ENCODE measurements around the gene HELZ2. TPM values are rescaled to one million over a fixed set of nuclear protein-coding genes. Genes with fewer than 3 reads are reported as not detected.
"Not testable (repeated sequence)": the region's sequence is repeated elsewhere in the genome, so short reads cannot be mapped to it uniquely, and the experiment has no call there.

HELZ2 gene
- total RNA-seq, 1 experiment from 2014 or later, result 17.1 TPM

GRCh38 chr20:63580796-63581461 lies 6.9 kb upstream of the HELZ2 start:
- DNase-seq (ENCODE audit: low spot score), result peak; percentile 53

DNA sequence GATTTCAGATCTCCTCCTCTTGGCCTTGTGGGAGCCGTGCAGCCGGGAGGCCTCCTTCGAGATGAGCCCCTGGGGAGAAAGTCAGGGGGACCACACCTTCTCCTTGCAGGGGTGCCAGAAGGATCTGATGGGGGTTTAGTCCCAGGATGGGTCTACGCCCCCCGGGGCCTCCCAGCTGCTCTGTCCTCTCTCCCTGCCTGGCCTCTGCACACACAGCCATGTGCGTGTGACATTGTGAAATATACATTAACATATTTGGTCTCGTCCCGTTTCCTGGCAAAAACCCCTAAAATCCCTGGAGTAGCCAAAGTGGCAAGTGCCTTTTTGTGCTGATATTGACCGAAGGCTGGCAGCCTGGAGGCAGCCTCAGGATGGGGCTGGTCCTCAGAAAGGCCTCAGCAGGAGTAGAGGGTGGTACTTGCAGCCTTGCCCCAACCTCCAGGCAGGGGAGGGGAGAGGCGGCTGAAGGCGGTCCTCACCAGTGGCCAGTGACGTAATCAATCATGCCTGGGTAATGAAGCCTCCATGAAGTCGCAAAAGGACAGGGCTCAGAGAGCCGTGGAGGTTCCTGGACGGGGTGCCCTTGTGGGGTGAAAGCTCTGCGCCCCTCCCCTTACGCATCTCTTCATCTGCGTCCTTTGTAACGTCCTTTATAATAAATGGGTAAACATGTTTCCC lies 5.1 kb upstream of the HELZ2 start:
- no peak for DNase-seq (ENCODE audit: low spot score)

DNA sequence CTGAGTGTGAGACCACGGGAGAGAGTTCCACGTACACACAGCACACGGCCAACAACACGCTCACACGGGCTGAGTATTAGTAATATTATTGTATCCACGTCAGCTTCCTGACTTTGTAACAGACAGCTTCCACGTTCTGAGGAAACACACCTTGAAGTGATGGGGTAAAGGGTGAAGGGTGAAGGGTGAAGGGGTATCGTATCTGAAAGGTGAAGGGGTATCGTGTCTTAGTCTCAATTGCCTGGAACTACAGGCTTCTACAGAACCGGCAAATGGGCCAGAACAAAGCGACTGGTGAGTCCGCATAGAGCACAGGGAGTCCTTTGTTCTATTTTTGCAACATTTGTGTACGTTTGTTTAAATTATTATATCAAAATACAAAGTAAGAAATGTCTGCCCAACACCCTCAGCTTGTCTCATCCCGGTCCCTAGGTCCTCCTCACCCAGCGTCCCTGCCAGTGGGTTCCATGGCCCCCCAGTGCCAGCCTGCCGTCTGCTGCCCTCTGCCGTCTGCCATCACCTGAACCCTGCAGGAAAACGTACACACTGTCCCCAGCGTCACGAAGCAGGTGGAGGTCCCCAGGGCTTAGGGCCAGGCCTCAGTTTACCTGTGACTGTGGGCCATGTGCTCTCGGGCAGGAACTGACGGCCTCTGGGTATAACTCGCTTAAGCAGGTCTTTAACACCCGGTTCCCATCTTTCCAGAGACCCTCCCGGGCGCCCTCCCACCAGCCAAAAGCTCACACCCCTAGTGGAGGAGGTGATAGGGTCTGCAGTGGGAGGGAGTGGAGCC lies 4.4 kb upstream of the HELZ2 start:
- no peak for DNase-seq (ENCODE audit: low spot score)

GRCh38 chr20:63577317-63577894 lies 3.4 kb upstream of the HELZ2 start:
- DNase-seq (ENCODE audit: low spot score), result no peak

- DNase-seq (ENCODE audit: low spot score), result no peak
Measured at GRCh38 chr20:63576311-63576710, 2.3 kb upstream of the HELZ2 start.

GRCh38 chr20:63574829-63575743 lies 1.0 kb upstream of the HELZ2 start:
- no peak for DNase-seq (ENCODE audit: low spot score)

GRCh38 chr20:63573647-63574131 lies 350 bp downstream of the HELZ2 start:
- no peak for DNase-seq (ENCODE audit: low spot score)

DNA sequence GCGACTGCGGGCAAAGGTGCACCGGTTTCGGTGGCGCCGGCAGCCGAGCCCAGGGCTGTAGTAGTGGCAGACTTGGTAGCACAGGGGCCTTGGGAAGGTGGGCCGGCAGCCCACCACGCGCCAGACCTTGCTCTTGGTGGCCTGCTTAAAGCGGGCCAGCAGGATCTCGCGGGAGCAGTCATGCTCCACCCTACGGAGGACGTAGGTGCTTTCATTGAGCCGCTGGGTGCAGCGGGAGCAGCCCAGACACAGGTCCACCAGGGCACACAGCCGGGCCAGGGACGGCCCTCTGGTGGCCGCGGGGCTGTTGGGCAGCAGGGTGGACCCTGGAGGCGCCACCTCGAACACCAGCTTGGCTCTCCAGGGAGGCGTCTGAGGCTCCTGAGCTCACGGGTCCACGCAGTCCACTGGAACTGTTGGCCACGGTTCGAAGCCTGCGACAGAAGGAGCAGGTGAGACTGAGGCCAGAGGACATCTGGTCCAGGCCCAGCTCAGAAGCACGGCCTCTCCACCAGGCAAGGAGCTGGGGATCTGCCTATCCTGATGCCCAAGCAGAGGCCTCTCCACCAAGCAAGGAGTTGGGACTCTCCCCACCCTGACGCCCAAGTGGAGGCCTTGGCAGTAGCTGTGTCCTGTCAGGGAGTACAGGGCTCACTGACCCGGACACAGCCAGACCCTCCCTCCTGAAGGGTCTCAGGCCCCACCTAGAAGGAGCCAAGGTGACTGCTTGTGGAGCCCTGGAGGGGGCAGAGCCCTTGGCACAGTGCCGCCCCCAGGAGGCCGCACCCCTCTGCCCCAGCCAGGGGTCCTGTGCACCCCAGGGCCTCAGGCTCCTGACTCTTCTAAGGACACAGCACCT lies 1.0 kb downstream of the HELZ2 start:
- no peak for DNase-seq (ENCODE audit: low spot score)

GRCh38 chr20:63572071-63572787 lies 1.8 kb downstream of the HELZ2 start:
- no peak for DNase-seq (ENCODE audit: low spot score)

- not testable (repeated sequence) for DNase-seq (ENCODE audit: low spot score)
Measured at GRCh38 chr20:63571087-63571478, 3.0 kb downstream of the HELZ2 start.

GRCh38 chr20:63570281-63571086 lies 3.6 kb downstream of the HELZ2 start:
- DNase-seq (ENCODE audit: low spot score), result no peak

DNA sequence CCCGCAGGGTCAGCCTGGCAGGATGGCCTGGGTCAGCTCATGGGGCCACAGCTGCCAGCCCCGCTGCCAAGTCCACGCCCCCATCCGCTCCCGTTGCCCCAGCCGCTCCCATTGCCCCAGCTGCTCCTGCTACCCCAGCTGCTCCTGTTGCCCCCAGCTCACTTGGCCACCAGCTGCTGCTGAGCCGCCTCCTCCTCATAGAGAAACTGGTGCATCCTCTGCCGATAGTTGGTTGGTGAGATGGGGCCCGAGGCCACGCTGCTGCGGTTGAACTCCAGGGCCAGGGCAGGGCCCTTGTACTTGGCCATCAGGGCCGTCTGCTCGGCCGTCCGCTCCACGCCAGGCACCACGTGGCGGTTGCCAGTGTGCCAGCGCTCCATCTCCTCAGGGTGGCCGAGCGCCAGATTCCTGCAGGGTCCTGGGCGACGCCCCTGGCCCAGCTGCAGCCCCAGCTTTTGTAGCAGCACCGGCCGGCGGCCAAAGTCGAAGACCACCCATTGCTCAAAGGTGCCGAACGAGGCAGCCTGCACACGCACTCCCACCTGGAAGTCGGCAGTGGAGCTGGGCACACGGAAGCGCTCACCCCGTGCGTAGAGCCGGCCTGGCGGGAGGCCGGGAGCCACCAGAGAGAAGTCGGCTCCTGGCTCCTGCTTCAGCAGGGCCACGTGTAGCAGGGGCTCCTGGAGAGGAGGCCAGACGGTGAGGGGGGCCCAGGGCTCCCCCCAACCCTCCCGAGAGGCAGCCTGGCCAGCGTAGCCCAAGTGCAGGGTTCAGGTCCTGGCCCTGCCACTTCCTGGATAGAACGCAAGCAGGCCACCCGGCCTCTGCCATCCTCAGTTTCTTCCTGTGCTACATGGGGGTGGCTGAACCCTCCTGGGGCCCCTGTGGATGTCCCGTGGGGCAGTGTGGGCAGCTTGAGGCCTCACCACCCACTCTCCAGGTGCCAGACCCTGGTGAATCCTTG lies 4.8 kb downstream of the HELZ2 start:
- DNase-seq (ENCODE audit: low spot score), result no peak

GRCh38 chr20:63568170-63568981 lies 5.7 kb downstream of the HELZ2 start:
- no peak for DNase-seq (ENCODE audit: low spot score)

GRCh38 chr20:63567386-63568169 lies 6.5 kb downstream of the HELZ2 start:
- peak; percentile 35 for DNase-seq (ENCODE audit: low spot score)

DNA sequence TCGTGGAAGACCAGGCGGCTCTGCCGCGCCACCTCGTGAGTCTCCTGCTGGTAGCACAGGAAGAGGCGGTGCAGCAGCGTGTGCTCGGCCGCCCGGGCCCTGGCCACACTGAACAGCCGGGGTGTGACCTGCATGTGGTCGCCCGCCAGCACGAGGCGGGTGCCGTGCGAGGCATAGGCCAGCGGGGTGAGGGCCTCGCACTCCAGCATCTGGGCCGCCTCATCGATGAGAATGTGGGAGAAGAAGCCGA lies 7.0 kb downstream of the HELZ2 start:
- DNase-seq (ENCODE audit: low spot score), result no peak

Measured in A172 (cell line).